GF-D8 (cell line): ENCODE data around the gene EPB41L4A.
"Not testable (repeated sequence)": the region's sequence is repeated elsewhere in the genome, so short reads cannot be mapped to it uniquely, and the experiment has no call there.

Source experiments
- DNase-seq: peaks from one replicate; lab custom pipeline; 2025; lab: John Stamatoyannopoulos, UW

The EPB41L4A gene

GRCh38 chr5:112208195-112208594, 210.9 kb downstream of the EPB41L4A start:
- not testable (repeated sequence) for DNase-seq

GRCh38 chr5:112205846-112206245, 213.2 kb downstream of the EPB41L4A start:
- DNase-seq, result no peak

DNA sequence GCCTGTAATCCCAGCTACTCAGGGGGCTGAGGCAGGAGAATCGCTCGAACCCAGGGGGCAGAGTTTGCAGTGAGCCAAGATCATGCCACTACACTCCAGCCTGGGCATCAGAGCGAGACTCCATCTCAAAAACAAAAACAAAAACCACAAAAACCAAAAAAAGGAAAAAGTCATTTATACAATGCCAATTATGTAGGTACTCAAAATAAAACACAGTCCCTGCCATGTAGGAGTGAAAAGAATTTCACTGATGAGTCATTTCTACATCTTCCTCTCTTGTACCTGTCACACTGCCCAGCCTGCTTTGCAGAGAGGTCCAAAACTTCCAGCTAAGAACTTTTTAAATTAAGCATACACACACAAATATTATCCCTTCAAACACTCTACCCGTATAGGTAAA, 215.8 kb downstream of the EPB41L4A start:
- DNase-seq, result no peak

- DNase-seq, result no peak
Observed at GRCh38 chr5:112202694-112203093, 216.4 kb downstream of the EPB41L4A start.

DNA sequence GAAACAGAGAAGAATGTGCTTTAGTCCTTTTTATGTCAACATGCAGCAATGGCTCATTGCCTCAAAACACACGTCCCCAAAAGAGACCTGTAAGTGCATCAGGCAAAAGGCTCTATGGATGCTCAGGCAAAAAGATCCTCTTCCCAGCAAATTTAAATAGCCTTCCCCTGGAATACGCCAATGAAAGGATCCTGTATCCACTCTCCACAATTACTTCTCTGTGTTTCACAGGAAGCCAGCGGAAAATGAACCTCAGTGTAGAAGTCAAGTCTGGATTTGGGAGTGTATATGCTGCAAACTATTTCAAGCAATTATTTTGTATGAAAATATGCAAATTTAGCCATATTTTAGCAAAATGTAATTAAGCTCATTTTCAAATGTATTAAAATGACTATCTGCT, 217.9 kb downstream of the EPB41L4A start:
- no peak for DNase-seq

GRCh38 chr5:112200131-112200530, 218.9 kb downstream of the EPB41L4A start:
- DNase-seq, result no peak

DNA sequence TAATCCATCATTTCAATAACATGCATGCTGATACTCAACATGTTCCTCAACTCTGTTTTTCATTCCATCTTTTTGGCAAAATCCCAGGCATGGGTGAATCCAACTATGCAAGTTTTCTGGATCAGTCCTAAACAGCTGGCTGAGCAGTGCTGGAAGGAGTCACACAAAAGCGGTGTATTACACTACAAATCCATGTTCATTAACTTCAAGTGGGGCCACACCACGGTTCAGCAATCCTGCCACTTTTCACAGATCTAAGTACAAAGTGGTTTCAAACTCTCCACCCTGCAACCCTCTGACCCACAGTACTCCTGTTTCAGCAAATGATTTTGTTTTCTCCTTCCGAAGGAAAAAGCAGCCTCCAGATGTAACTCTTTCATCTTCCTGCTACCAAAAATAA, 222.5 kb downstream of the EPB41L4A start:
- DNase-seq, result no peak

GRCh38 chr5:112195924-112196323, 223.2 kb downstream of the EPB41L4A start:
- DNase-seq, result no peak

- DNase-seq, result no peak
Observed at GRCh38 chr5:112192866-112193265, 226.2 kb downstream of the EPB41L4A start.

GRCh38 chr5:112192072-112192471, 227.0 kb downstream of the EPB41L4A start:
- no peak for DNase-seq

GRCh38 chr5:112189391-112189790, 229.7 kb downstream of the EPB41L4A start:
- no peak for DNase-seq

DNA sequence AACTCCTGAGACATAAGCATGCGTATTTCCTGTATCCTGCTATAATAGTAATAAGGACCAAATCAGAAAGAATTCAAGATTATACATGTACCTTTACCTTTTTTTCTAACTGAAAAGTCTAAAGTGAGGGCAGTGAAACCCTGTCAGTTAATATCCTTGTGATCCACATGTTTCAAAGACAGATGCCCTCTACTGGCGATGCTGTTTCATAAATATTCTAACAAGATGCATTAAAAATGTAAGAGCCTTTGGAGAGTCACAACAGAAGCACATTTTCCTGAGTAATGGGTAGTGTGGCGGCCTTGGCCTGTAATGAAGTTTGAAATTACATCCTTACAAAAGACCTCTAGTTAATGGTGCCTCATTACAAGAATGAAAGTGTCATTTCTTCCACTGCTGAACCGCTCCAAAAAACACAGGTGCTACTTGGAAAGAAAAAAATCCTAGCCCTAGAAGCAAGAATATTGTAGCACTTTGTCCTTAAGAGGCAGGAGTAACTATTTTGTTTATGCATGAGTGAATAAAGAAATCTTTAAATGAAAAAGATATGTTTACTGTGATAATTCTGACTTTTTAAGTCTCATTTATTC, 232.6 kb downstream of the EPB41L4A start:
- DNase-seq, result no peak

- DNase-seq, result no peak
Observed at GRCh38 chr5:112183874-112184273, 235.2 kb downstream of the EPB41L4A start.

DNA sequence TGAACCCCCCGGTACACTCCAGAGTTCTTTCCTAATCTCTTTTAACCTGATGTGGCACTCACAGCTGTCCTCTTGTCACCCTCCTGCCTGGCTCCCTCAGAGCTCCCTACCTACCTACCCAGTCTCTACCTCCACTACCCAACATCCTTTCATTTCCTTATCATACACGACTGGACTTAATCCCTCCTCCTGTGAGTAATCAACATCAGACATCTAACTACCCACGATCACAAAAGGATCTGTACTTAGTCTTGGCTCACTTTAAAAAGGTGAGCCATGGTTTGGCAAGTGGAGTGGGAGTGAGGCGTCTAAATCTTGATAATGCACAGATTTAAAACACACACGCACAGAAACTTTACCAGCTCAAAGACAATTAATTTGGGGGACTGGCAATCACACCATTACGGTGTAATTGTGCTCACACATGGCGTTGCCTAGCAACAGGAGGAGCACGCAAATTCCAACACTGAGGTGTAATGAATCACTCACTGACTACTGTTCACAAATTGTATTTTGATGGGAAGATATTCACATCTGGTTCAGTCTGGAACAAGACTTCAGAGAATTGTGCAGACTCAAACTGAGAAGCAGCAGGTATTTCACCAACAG, 235.9 kb downstream of the EPB41L4A start:
- DNase-seq, result no peak

- no peak for DNase-seq
Observed at GRCh38 chr5:112179290-112179689, 239.8 kb downstream of the EPB41L4A start.

- no peak for DNase-seq
Observed at GRCh38 chr5:112174959-112175594, 244.0 kb downstream of the EPB41L4A start.

DNA sequence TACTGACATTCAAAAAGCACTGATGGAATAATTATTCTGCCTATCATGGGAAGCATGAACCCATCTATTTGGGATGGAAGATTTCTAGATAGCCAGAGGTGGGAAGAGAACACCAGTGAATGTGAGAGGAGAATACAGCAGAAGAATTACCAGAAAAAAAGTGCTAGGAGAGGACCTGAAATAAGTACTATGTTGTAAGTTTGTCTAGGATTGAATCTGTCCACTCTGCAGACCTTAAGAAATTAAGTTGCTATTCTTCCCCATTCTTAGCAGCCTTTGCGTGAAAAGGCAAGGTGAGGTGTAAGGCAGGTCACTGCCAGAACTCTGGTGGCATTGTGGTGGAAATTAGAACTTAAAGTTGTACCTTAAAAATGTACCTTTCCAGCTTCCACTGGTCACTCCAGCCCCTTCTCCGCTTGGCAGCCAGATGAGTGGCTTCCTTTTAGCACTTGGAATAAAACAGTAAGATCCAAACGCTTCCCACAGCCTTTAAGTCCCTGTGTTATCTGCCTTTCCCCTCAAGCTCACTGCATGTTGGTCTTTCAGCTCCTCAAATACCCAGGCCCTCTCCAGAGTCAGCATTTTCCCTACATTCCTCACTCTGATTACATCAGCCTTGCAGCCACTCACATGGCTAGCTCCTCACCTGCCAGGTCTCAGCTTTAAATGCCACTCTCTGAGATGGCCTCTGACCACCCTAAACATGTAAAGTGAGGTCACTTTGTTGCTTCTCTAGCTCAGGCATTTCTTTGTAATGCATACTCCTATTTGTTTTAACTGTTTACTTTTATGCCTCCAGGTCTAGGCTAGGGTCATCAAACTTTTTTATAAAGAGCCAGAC, 253.0 kb downstream of the EPB41L4A start:
- DNase-seq, result no peak

DNA sequence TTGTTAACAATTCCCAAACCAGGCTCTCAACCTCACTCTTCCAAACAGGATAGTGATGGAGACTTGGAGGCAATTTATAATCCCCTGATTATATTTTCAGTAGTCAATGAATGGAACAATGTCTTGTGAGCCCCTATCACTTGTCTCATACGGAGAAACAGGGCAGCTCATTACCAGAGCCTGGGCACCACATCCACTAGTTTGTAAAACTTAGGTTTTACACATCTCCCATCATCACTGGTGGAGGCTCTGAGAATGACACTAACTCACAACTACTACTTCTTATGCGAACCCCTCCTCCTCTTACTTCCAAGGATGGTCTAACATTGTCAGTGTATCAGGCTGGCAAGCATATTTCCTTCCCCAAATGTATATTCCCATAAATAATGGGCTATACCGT, 253.7 kb downstream of the EPB41L4A start:
- DNase-seq, result no peak

- DNase-seq, result no peak
Observed at GRCh38 chr5:112163435-112163834, 255.6 kb downstream of the EPB41L4A start.

DNA sequence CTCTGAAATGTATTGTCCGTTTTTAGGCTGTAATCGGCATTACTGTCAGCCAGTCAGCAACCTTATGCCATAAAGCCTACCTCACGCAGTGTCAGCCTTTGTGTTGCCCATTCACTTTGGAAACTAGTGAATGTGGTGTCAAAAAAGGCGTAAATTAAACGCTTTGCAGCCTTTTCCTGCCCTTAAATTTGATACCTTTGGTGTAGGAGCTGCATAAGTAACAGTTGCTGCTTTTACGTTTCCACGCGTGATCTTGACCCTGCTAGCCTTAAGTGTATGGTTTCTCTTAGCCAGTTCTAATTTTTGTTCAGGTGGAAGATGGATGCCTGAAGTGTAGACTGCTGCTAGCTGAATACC, 257.7 kb downstream of the EPB41L4A start:
- no peak for DNase-seq

- DNase-seq, result peak; percentile 22
Observed at GRCh38 chr5:112160652-112161391, 258.3 kb downstream of the EPB41L4A start.

- DNase-seq, result no peak
Observed at GRCh38 chr5:112159435-112159834, 259.6 kb downstream of the EPB41L4A start.
